Fibroblast of the conjunctiva (primary cell): ENCODE measurements around the gene TAF1L.
"Not testable (repeated sequence)": the region's sequence is repeated elsewhere in the genome, so short reads cannot be mapped to it uniquely, and the experiment has no call there.

ENCODE experiments used
- DNase-seq: peaks from one replicate; pipeline ENCODE4 v3.0.0-alpha.2; 2010; ENCODE audit warnings: low read depth

TAF1L gene

DNA sequence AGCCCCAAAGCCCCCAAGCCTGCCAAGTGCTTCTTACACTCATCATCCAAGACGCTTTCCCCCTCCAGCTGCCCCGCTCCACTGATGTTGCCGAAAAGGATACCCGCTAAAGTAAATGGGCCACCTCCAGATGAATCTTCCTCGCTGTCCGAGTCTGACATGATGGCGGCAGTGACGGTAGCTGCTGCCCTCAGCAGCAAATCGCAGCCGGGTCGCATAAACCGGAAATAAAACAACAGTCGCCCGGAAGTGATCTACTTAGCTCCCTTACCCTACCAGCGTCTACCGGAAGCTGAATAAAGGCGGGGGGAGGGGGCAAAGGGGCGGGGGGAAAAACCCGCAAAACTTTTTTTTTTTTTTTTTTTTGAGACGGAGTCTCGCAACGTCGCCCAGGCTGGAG, at the start of gene TAF1L:
Gene TAF1L (minus strand): TSS at position 308 of the 400 bp plus-strand sequence. CDS start 90 bp downstream, at position 218.
- DNase-seq = no peak

DNA sequence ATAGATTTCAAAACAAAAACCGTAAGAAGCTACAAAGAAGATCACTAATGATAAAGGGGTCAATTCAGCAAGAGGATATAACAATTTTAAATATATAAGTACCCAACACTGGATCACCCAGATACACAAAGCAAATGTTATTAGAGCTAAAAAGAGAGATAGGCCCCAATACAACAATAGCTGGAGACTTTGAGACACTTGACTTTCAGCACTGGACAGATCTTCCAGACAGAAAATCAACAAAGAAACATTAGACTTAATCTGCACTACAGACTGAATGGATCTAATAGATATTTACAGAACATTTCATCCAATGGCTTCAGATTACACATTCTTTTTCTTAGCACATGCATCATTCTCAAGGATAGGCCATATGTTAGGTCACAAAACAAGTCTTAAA, 46.3 kb upstream of the TAF1L start:
- no peak for DNase-seq

GRCh38 chr9:32677931-32678330, 42.5 kb upstream of the TAF1L start:
- DNase-seq = no peak

GRCh38 chr9:32672469-32672868, 37.0 kb upstream of the TAF1L start:
- DNase-seq = no peak

- DNase-seq = no peak
These were observed 35.9 kb upstream of the TAF1L start for GRCh38 chr9:32671333-32671732.

DNA sequence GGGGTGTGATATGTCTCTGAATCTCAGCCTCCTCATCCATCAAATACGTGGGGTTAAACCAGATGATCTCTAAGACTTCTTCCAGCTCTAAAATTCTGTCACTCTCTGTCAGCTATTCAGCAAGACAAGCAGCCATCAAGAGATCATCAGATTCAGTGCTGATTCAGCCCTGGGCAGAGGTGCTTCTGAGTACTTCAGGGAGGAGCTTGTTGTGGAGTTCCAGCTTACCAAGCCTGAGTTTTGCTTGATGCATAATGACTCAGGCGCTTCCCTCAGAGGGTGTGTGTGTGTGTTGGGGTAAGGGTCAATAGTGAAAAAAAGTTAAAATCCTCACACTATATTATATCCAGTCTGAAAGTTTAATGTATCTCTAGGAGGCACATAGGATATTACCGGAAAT, 29.6 kb upstream of the TAF1L start:
- no peak for DNase-seq

- DNase-seq = no peak
These were observed 28.3 kb upstream of the TAF1L start for GRCh38 chr9:32663741-32664140.

GRCh38 chr9:32647671-32648070, 12.2 kb upstream of the TAF1L start:
- DNase-seq = no peak

- DNase-seq = no peak
These were observed 9.2 kb upstream of the TAF1L start for GRCh38 chr9:32644698-32645097.

DNA sequence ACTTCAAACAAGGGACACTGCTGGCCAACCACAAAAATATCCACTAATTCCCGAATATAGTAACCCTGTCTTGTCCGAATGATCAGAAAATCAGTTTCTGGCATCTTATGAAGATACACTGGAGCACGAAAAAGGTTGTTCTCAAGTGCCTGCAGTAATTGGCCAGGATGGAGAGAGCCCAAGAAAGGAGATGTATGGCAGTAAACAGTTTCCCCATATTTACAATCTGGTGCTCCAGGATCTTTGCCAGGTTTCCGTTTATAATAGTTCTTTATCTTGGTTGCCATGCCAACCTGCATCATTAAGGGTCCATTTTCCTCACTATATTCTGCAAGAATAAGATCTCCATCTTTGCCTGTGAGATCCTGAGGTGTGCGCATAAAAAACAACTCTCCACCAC, 2.3 kb downstream of the TAF1L start:
- DNase-seq = not testable (repeated sequence)

GRCh38 chr9:32631991-32632390, 3.5 kb downstream of the TAF1L start:
- DNase-seq = no peak

- no peak for DNase-seq
These were observed 8.0 kb downstream of the TAF1L start for GRCh38 chr9:32627394-32627954.

GRCh38 chr9:32625320-32625719, 10.1 kb downstream of the TAF1L start:
- no peak for DNase-seq

DNA sequence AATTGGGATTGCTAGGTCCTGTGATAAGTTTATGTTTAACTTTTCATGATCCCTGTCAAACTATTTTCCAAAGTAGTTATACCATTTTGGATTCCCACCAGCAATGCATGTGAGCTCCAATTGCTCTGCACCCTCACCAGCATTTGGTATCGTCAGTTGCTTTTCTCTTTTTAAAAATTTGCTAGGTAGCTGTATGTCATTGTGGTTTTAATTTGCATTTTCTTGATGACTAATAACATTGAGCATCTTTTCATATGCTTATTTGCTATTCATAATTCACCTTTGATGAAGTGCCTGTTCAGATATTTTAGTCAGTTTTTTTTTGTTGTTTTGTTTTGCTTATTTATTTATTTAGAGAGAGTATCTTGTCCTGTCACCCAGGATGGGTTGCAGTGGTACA, 12.5 kb downstream of the TAF1L start:
- DNase-seq = no peak

- DNase-seq = no peak
These were observed 17.2 kb downstream of the TAF1L start for GRCh38 chr9:32618261-32618660.

- DNase-seq = no peak
These were observed 28.7 kb downstream of the TAF1L start for GRCh38 chr9:32606811-32607210.

DNA sequence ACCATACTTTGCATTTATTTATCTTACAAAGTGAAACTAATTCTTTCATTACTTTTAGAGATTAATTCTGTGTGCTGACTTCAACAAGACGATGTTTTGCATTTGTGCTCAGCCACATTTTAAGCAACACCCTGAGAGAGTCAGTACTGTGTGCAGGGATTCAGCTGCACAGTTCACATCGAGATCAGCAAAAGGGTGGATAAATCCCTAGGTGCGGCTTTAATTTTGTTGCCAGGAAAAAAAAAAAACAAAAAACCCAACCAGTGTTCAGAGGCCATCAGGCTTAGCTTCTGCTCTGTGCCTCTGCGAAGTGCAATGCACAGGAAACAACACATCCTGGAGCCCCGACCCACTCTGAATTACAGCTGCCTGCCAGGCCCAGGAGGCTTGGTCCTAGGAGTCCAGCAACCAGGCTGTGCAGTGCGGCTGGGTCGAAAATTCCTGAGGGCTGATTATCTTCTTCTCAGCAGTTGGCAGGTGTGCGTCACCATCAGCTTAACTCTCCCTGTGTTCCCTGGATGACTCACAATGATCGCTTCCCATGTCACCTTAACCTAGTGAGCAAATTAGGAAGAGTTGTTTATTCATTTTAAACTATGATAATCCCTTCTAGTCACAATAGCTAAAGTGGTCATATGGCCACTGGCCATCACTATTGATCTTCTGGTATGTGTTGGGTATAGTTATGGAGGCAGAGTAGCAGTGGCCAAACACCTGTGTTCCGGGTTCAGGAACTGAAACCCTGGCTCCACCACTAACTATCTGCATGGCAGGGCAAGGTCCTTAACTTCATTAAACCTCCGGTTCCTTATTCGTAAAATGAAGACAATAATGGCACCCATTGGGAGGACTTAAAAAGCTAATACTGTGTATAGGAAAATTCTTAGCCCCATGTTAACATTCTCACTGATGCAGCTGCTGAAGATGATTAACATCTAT, 31.3 kb downstream of the TAF1L start:
- DNase-seq = no peak

DNA sequence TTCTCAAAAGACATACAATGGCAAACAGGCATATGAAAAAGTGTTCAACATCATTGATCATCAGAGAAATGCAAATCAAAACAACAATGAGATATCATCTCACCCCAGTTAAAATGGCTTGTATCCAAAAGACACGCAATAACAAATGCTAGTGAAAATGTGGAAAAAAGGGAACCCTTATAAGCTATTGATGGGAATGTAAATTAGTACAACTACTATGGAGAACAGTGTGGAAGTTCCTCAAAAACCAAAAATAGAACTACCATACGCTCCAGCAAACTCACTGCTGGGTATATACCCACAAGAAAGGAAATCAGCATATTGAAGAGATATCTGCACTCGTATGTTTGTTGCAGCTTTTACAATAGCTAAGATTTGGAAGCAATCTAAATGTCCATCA, 36.4 kb downstream of the TAF1L start:
- DNase-seq = not testable (repeated sequence)

GRCh38 chr9:32596936-32597335, 38.5 kb downstream of the TAF1L start:
- no peak for DNase-seq

DNA sequence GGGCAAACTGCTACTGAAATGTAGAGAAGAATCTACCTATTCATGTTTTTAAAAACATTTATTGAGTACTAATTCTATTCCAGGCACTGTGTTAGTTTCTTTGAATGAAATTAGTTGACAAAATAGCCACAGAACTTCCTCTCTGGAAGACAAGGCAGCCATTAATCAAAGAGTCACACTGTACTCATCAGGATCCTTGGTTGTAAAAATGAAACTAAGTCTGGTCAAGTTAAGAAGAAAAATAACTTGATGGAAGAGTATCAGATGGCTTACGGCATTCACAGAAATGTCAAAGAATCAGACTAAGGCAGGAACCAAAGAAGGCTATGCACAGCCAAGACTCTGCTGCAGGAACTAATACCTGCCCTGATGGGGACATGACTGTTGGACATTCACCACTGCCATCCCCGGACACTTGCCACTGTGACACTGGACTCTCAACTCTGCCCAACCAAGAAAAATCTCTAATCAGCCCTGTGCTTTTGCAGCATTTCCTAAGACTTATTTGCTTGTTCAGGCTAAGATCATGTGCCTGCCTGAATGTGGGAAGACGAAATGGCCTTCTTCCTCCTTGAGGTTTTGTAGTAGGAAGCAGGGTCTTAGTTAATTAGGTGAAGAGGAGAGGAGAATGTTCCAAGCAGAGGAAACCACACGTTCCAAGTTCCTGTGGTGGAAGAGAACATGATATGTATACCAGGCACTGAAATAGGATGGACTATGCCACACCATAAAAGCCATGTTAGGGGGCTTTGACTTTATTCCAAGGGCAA, 39.2 kb downstream of the TAF1L start:
- DNase-seq = no peak

DNA sequence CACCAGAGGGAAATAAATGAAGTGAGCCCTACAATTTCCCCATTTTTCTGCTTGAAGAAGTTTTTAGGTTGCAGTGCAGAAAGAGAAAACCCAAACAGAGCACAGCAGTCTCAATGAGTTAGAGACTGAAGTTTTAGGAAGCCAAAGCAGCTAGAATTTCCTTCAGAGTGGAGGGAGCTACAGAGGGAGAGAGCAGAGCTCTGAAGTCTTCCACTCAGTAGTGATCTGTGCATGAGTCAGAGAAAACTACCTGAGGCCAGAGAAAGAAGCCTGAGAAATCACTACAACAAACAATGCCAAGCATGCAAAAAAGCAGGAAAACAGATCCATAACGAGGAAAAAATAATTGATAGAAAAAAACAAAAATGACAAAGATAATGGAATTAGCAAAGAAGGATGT, 44.6 kb downstream of the TAF1L start:
- no peak for DNase-seq

DNA sequence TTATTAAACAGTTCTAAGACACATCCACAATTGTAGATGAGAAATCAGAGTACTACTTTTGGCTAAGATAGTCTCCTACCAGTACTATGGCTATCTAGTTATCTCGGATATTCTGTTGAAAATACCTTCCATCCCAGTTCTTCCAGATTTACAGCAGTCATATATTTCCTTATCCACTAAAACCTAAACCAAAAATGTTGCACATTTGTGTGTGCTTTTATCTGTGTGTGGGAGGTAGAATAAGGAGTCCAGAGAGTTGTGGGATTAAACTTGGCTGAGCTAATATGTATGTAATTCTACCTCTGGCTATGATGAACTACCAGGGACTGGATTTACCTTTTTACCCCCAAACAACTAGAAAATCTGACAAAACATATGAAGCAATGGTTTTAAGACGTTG, 45.0 kb downstream of the TAF1L start:
- DNase-seq = no peak
